Stimulated activated effector memory CD8-positive, alpha-beta T cell treated with anti-CD3 and anti-CD28 coated beads, Interleukin-12 subunit alpha, Interleukin-12 subunit beta, amount 100 ng/mL, for 72 hours (primary cell): ENCODE data around the gene NOXA1.
"Not testable (repeated sequence)": the region's sequence is repeated elsewhere in the genome, so short reads cannot be mapped to it uniquely, and the experiment has no call there.

ENCODE experiments used
- ATAC-seq: fragments of 150-1000 bp; cut with Tn5 transposase; 2 replicates; pipeline ENCODE4 v1.10.0; 2021
- DNase-seq, 2 donors: peaks; one replicate each; pipeline ENCODE4 v3.0.0; 2021 to 2022; ENCODE audit warnings: low spot score in 2 of 2
- H3K27ac Mint-ChIP-seq: one replicate; pipeline ENCODE4 v1.8.0; 2022; ENCODE audit warnings: mild to moderate bottlenecking, mixed read lengths
- H3K36me3 Mint-ChIP-seq: one replicate; pipeline ENCODE4 v1.8.0; 2022; ENCODE audit warnings: mild to moderate bottlenecking, mixed read lengths
- H3K4me1 Mint-ChIP-seq: one replicate; pipeline ENCODE4 v1.8.0; 2022; ENCODE audit warnings: mixed read lengths
- H3K4me3 Mint-ChIP-seq: one replicate; pipeline ENCODE4 v1.8.0; 2022; ENCODE audit warnings: mild to moderate bottlenecking, mixed read lengths
- H3K9me3 Mint-ChIP-seq: one replicate; pipeline ENCODE4 v1.8.0; 2022; ENCODE audit warnings: mixed read lengths

The NOXA1 gene

GRCh38 chr9:137448602-137448962 lies 25.4 kb downstream of the NOXA1 start:
- H3K4me3 Mint-ChIP-seq, result no peak overlapping the region
- peaks cover 34% of the 10 kb centered on the region for H3K4me1 Mint-ChIP-seq
- H3K9me3 Mint-ChIP-seq, result no peaks in the 10 kb centered on the region
- DNase-seq (no peak), ATAC-seq (no peak)
- H3K27ac Mint-ChIP-seq, result no peak overlapping the region
- peaks cover 15% of the 10 kb centered on the region for H3K36me3 Mint-ChIP-seq

GRCh38 chr9:137449081-137449844 lies 26.1 kb downstream of the NOXA1 start:
- no peak for DNase-seq
- peaks cover 34% of the 10 kb centered on the region for H3K4me1 Mint-ChIP-seq
- peaks cover 18% of the 10 kb centered on the region for H3K36me3 Mint-ChIP-seq
- H3K27ac Mint-ChIP-seq, result no peak overlapping the region
- H3K4me3 Mint-ChIP-seq, result no peak overlapping the region
- ATAC-seq, result no peak
- no peaks in the 10 kb centered on the region for H3K9me3 Mint-ChIP-seq

GRCh38 chr9:137449931-137450538 lies 26.8 kb downstream of the NOXA1 start:
- no peak for ATAC-seq
- Mint-ChIP-seq H3K4me3 (no peak overlapping the region), H3K4me1 (peaks cover 40% of the 10 kb centered on the region), H3K9me3 (no peaks in the 10 kb centered on the region), H3K36me3 (peaks cover 18% of the 10 kb centered on the region), H3K27ac (no peak overlapping the region)
- no peak for DNase-seq

- H3K27ac Mint-ChIP-seq, H3K9me3 Mint-ChIP-seq, DNase-seq, ATAC-seq: not testable (repeated sequence)
- Mint-ChIP-seq H3K4me3 (peak overlapping the region; percentile 18), H3K4me1 (peaks cover 35% of the 10 kb centered on the region), H3K36me3 (peaks cover 25% of the 10 kb centered on the region)
Measured at GRCh38 chr9:137450539-137451222, 27.5 kb downstream of the NOXA1 start.

GRCh38 chr9:137451264-137452005 lies 28.2 kb downstream of the NOXA1 start:
- ATAC-seq, DNase-seq, H3K9me3 Mint-ChIP-seq: not testable (repeated sequence)
- Mint-ChIP-seq H3K4me3 (peak overlapping the region; percentile 18), H3K27ac (peak overlapping the region; percentile 60), H3K36me3 (peaks cover 31% of the 10 kb centered on the region), H3K4me1 (peaks cover 33% of the 10 kb centered on the region)

GRCh38 chr9:137452006-137452760 lies 29.0 kb downstream of the NOXA1 start:
- ATAC-seq, result no peak
- Mint-ChIP-seq H3K4me3 (peak overlapping the region; percentile 28), H3K36me3 (peaks cover 38% of the 10 kb centered on the region), H3K27ac (peak overlapping the region; percentile 60), H3K9me3 (no peaks in the 10 kb centered on the region), H3K4me1 (peaks cover 29% of the 10 kb centered on the region)
- no peak for DNase-seq

GRCh38 chr9:137452761-137453642 lies 29.8 kb downstream of the NOXA1 start:
- Mint-ChIP-seq H3K36me3 (peaks cover 39% of the 10 kb centered on the region), H3K27ac (peak overlapping the region; percentile 60), H3K4me3 (no peak overlapping the region), H3K9me3 (no peaks in the 10 kb centered on the region), H3K4me1 (peaks cover 28% of the 10 kb centered on the region)
- no peak for DNase-seq
- no peak for ATAC-seq

GRCh38 chr9:137453643-137454081 lies 30.5 kb downstream of the NOXA1 start:
- Mint-ChIP-seq H3K9me3 (no peaks in the 10 kb centered on the region), H3K27ac (no peak overlapping the region), H3K4me1 (peaks cover 28% of the 10 kb centered on the region), H3K4me3 (no peak overlapping the region), H3K36me3 (peaks cover 39% of the 10 kb centered on the region)
- DNase-seq, result peak in 1 of 2 donors; percentile 74
- peak; percentile 59 for ATAC-seq

- Mint-ChIP-seq H3K9me3 (no peaks in the 10 kb centered on the region), H3K4me3 (peak overlapping the region; percentile 14), H3K27ac (no peak overlapping the region), H3K4me1 (peaks cover 28% of the 10 kb centered on the region), H3K36me3 (peaks cover 39% of the 10 kb centered on the region)
- ATAC-seq (no peak), DNase-seq (peak in 1 of 2 donors; percentile 65)
Measured at GRCh38 chr9:137454145-137454596, 31.0 kb downstream of the NOXA1 start.

- DNase-seq, result no peak
- peak overlapping the region; percentile 14 for H3K4me3 Mint-ChIP-seq
Measured at GRCh38 chr9:137454597-137455358, 31.6 kb downstream of the NOXA1 start.

GRCh38 chr9:137455359-137455991 lies 32.3 kb downstream of the NOXA1 start:
- ATAC-seq, result no peak
- H3K36me3 Mint-ChIP-seq, result peaks cover 27% of the 10 kb centered on the region
- DNase-seq, result no peak
- H3K9me3 Mint-ChIP-seq, result no peaks in the 10 kb centered on the region
- peaks cover 27% of the 10 kb centered on the region for H3K4me1 Mint-ChIP-seq
- H3K27ac Mint-ChIP-seq, result no peak overlapping the region
- peak overlapping the region; percentile 18 for H3K4me3 Mint-ChIP-seq

More at GRCh38 chr9:137454597-137455358, 31.6 kb downstream of the NOXA1 start:
- H3K27ac Mint-ChIP-seq, result no peak overlapping the region
- H3K4me1 Mint-ChIP-seq, result peaks cover 31% of the 10 kb centered on the region
- no peak for ATAC-seq
- peaks cover 34% of the 10 kb centered on the region for H3K36me3 Mint-ChIP-seq
- no peaks in the 10 kb centered on the region for H3K9me3 Mint-ChIP-seq

GRCh38 chr9:137456061-137456863 lies 33.1 kb downstream of the NOXA1 start:
- no peak for ATAC-seq
- peaks cover 26% of the 10 kb centered on the region for H3K36me3 Mint-ChIP-seq
- peaks cover 33% of the 10 kb centered on the region for H3K4me1 Mint-ChIP-seq
- H3K9me3 Mint-ChIP-seq, result no peaks in the 10 kb centered on the region
- H3K4me3 Mint-ChIP-seq, result peak overlapping the region; percentile 48
- DNase-seq, result no peak
- H3K27ac Mint-ChIP-seq, result no peak overlapping the region
